ENCODE measurements around the gene GRM8.

DNA sequence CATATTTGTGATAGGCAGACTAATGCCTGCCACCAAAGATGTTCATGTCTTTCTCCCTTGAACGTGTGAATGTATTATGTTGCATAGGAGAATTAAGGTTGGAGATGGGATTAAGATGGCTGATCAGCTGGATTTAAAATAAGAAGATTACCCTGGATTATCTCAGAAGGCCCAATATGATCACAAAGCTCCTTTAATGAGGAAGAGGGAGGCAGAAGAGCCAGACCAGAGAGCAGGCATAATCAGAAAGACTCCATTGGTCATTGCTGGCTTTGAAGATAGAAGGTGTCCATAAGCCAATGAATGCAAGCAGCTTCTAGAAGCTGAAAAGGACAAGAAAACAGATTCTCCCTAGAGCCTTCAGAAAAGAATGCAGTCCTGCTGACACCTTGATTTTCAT is 410.3 kb downstream of the GRM8 start:
- TF ChIP-seq, protein P1, sequence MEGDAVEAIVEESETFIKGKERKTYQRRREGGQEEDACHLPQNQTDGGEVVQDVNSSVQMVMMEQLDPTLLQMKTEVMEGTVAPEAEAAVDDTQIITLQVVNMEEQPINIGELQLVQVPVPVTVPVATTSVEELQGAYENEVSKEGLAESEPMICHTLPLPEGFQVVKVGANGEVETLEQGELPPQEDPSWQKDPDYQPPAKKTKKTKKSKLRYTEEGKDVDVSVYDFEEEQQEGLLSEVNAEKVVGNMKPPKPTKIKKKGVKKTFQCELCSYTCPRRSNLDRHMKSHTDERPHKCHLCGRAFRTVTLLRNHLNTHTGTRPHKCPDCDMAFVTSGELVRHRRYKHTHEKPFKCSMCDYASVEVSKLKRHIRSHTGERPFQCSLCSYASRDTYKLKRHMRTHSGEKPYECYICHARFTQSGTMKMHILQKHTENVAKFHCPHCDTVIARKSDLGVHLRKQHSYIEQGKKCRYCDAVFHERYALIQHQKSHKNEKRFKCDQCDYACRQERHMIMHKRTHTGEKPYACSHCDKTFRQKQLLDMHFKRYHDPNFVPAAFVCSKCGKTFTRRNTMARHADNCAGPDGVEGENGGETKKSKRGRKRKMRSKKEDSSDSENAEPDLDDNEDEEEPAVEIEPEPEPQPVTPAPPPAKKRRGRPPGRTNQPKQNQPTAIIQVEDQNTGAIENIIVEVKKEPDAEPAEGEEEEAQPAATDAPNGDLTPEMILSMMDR (IDR thresholded peaks at IDR 0.05): no peak
- TF ChIP-seq POLR2A (IDR thresholded peaks at IDR 0.05): no peak
